HL-60/S4 treated with phorbol 12-myristate 13-acetate at 8.2 ng/mL for 4 days and 3 days (cell line): ENCODE data around the gene CD248.

ENCODE experiments used
- in situ Hi-C: fragments of 300-500 bp; cut with MboI; formaldehyde crosslinking; loops from 2 replicates; pipeline ENCODE4 v1.15.0; 2022; ENCODE audit warnings: low sequenced_read_pairs

CD248 gene

DNA sequence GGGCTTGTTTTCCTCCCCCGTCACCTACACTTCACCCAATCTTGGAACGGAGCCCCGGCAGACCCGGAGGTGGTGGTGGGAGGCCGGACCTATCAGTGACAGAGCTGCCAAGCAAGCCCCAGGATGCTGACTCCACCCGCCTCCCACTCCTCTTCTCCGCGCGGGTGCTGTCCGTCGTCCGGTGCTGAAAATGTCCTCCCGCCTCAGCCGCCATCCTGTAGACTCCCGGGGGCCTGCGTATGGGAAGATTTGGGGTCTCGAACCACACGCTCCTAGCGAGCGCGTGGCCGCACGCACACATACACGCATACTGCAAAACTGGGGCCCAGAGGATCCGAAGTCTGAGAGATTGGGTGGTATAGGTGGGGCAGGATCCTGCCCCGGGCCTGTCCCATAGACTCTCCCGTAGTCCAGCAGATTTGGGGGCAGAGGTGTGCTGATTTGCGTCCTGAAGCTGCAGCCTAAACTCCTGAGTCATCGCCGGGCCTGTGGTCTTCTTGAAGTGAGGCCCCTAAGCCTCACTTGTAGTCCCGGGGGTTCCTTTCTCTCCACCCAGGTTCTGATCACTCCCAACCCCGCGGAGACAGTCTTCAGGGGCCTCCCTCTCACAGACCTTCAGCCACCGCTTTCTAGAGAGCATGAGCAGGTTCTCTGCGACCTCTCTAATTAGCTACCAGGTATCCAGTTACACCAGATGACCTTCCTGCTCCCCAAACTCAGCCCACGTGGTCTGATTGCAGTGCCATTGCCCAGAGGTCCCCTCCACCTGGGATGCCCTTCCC is 27.1 kb downstream of the CD248 start:
- in situ Hi-C loops: no loop called here

DNA sequence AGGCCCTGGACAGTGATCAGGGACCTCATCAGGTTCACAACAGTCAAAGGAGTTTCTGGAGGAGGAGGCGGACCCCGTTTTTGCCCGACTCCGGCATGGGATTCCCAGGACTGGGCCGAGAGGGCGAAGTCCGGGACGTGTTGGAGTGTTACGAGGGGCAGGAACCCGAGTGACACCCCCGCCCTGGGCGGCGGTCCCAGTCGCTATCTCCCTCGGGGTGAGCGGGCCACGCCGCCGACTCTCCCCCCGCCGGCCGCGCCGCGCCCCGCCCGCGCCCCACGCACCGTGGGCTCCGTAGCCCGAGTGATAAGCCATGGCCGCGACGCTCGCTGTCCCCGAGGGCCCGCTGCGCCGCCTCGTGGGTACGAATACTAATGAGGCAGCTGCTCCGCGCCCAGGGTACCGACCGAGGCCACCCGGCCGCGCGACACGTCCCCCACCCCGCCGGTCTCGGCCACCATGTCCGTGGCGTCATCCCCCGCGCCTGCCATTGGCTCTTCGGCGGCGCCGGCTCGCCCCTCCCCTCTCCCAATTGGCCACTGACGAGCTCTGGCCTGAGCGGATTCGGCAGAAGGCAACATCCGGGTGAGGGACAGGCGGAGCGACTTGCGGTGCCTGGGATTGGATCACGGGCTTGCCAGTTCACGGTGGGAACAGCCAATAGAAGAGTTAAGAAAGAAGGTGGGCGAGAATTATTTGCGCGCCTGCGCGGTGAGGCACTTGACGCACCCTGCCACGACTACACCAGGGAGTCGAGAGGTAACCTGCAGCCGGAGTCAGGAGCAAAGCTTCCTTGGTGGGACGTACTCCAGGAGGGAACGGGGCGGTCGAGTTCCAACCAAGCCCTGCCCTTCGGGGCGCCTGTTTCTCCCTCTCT is 27.9 kb downstream of the CD248 start, which contains the start of gene YIF1A:
Gene YIF1A (minus strand): TSS at position 473 of the 877 bp plus-strand sequence. CDS start 158 bp downstream, at position 315.
- in situ Hi-C loops: no loop called here

DNA sequence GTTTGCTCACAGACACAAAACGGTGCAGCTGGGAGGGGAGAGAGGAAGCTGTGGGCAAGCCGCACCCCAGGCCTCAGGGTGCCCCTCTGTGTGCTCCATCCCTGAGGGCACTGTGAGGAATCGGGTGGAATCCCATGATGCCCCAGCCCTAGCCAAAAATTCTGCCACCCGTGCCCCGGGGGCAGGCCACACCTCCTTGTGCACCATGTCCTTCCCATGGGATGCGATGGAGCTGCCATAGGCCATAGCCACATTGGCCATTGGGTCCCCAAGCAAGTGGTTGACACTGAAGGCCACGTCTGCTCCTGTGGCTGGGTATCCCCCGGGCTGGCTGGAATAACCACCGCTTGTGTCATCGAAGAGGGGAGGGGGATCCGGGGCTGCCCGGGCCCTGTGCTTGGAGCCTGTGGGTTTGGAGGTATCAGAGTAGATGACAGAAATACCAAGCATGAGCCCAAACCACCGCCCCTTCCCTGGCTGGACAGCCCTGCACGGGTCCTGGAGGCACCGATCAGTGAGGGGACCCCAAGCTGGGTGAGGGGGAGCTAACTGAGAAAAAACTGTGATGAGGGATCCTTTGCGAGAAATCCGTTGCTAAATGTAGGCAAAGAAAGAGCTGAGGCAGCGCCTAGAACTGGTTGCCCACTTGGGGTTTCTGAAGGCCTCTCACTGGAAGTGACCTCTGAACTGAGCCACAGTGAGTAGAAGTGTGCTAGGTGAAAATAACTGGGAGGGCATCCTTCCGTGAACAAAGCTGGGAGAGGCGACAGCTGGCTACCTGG is 28.8 kb downstream of the CD248 start:
- in situ Hi-C loops: no loop called here

DNA sequence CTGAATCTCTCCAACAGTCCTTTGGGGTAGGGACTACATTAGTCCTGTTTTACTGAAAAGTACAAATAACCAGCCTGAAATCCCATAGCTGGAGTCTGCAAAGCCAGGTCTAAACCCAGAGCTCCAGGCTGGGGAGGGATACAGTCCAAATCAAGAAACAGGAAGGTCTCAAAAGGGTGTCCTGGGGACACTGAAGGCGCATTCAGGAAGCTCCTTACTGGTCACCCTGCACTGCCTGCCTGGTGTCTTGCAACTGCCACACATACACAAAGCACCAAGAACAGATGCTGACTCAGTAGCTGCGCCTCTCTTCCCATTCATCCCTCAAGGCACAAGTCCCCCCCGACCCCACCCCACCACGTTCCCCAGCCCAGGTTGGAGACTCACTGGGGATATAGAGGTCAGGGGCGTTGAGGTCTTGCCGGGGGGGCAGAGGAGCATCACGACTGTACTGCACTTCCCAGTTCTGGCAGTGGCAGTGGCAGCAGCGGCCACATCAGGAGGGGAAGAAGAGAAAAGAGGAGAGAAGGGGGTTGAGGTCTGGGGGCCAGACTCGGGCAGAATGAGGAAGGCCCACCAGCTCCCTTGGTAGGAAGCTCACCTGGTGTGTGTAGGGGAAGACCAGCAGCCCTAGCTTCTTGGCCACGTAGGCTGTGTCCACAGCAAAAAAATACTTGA is 29.5 kb downstream of the CD248 start:
- in situ Hi-C loops: no loop called here

DNA sequence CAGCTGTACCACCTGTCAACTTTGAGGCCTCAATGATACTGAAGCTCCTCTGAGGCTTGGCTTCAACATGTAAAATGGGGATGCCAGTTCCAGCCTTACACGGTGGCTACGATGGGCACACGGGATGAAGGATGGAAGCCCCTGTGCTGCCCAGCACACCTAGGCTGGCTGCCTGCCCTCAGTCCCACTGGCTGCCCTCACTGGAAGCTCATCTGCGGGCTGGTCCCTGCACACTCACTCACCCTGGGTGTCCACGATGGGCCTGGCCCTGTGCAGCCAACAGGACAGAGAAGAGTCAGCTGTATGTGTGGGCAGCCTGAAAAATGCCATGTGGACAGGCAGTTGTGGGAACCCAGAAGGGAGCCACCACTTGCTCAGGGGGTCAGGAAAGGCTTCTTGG is 30.1 kb downstream of the CD248 start:
- in situ Hi-C loops: no loop called here

DNA sequence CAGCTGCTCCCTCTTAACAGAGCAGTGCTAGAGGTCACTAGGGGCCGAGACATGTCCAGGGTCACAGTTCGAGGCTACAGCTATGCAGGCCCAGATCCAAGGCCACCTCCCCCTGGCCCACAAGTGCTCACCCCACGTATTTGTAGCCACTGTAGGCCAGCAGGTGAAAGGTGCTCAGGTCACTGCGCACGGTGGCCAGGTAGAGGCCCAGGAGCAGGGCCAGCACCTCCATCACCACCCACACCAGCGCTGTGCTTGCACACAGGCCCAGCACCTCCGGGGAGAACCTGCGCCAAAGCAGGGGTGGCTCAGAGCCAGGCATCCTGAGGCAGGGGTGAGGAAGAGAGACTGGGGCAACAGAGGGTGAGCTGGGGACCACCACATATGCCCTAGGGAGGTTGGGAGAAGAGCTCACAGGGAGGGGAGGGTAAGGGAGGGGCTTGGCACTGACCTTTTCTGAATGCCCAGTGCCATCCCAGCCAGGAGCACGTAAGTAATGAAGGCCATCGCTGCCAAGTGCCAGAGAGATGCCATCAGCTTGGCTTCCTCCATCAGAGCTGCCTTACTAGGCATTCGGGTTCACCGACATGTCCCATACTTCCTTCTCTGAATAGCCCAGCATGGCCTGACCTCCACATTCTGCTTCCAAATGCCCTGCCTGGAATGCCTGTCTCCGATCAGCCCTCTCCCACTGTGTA is 31.4 kb downstream of the CD248 start:
- in situ Hi-C loops: no loop called here

DNA sequence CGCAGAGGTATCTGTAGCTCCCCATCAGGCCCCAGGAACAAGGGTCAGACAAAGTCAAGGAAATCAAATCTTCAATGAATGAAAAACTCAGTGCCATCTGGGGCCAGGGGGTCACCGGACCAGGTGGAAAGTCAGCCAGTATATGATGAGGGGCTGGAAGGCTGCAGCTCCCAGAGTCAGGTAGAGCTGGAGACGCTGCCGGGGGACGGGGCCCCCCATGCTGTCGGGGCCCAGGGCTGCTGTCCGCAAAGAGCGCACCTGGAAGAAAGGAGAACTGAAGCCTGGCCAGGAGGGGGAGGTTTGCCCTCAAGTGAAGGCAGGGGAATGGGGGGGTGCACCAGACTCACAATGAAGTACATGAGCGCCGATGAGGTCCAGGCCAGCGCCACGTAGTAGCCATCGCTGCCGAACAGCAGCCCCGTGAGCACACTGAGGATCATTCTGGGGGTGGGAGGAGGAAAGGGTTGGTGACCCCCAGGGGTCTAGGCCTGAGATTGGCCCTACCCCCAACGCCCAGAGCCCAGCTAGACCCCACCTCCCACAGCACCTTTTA is 32.2 kb downstream of the CD248 start:
- in situ Hi-C loops: no loop called here

GRCh38 chr11:66283461-66284105 is 33.3 kb downstream of the CD248 start:
- in situ Hi-C loops: no loop called here

DNA sequence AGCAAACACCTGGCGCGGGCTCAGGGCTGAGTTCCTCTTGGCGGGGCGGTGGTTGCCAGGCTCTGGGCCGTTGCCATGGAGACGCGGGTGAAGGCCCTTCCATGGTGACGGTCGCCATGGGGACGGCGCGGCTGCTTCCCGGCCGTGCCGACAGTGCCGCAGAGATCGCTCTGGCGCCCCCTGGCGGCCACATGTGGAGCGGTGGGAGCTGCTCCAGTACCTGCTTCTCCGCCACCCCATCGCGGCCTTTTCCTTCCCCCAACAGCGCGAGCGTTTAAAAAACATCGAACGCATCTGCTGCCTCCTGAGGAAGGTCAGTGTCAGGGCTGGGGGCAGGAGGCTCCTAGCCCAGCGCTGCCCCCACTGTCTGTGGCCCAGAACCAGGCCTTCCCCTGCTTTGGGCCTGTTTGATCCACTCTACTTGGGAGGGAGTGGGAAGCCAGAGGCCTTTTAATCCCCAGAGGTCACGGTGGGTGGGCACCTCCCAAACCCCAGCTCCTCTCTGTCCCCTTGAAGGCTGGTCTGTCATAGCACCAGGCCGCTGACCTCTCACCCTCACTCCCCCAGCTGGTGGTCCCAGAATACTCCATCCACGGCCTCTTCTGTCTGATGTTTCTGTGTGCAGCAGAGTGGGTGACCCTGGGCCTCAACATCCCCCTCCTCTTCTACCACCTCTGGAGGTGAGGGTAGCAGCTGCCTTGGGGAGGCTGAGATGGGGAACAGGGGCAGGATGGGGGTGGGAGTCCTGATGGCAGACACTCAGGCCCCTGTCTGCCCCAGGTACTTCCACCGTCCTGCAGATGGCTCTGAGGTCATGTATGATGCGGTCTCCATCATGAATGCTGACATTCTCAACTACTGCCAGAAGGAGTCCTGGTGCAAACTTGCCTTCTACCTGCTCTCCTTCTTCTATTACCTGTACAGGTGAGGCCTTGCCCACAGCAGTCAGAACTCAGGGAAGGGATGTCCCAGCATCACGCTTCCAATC is 34.1 kb downstream of the CD248 start:
- in situ Hi-C loops: no loop called here

DNA sequence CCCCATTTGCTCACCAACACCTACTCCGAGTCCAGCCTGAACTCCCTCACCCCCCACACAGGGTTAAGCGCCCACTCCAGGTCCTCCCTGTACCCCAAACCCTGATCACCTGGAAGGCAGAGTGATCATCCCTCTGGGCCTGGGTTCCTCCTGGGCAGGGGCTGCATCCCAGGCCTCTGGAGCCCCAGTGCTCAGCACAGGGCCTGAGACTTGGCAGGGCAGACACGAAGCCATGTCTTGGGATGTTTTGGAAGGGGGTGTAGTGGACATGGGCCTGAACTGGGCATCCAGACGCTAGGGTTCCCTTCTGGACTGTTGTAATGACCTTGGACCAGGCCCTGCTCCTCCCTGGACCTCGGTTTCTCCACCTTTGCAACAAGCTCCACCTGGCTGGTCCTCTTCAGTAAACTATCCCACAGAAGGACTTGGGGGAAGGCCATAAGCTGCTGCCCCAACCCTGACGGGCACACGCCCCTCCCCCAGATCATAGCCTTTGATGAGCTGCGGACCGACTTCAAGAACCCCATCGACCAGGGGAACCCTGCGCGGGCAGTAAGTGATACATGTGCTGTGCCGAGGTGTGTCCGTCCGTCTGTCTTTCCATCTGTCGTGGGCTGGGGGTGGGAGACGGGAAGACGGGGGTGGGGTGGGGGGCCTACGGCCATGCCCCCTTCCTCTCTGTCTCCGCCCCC is 34.9 kb downstream of the CD248 start:
- in situ Hi-C loops: no loop called here

DNA sequence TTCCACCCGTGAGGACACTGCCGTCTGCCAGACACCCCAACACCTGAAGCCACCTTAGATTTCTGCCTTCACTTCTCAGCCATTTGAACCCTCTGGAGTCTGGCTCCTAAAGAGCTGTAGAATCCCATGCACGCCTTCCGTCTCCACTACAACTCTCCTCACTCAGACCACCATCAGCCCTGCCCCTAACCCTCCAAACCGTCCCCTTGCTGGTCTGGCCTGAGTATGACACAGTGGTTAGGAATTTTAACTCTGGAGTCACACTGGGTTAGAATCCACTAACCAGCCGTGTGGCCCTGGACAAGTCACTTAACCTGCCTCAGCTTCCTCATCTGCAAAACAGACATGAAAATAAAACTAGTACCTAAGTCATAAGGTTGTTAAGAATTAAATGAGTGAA is 35.8 kb downstream of the CD248 start:
- in situ Hi-C loops: no loop called here

GRCh38 chr11:66280428-66280827 is 36.4 kb downstream of the CD248 start:
- in situ Hi-C loops: no loop called here

GRCh38 chr11:66279092-66279734 is 37.6 kb downstream of the CD248 start:
- in situ Hi-C loops: no loop called here

DNA sequence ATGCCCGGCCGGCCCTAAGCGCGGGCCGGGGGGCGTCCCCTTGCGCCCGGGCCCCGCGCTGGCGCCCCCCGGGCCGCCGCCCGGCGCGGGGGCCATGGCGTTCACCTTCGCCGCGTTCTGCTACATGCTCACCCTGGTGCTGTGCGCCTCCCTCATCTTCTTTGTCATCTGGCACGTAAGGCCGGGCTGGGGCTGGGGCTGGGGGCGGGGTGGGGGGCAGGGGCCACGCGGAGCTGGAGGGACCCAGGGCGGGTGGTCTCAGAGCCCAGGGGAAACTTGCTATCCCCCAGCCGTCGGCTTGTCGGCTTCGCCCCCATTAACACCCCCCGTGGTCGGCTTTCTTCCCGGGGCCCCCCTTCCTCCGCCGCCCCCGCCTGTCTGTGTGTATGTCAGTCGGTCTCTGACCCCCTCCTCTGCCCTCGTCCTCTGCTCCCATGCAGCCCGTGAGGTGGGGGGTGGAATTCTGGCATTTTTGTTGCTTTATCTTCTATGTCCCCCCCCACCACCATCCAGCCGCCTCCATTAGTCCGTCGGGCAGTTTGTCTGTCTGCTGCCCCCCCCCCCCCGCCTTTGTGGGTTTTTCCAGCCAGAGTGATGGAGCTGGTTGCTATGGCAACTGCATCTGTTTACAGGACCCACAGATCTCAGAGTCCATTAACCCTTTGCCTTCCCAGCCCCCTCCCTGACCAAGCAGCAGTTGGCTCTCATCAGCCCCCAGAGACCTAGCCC is 38.3 kb downstream of the CD248 start:
- in situ Hi-C loops: no loop called here

- in situ Hi-C loops: no loop called here
These were observed 39.1 kb downstream of the CD248 start, which contains the start of gene CNIH2 for GRCh38 chr11:66277471-66278362. Gene CNIH2, plus strand, starts transcription at chr11:66278175. Its CDS starts 282 bp downstream, at chr11:66278457.
